Measurements from ENCODE around the gene HSPA4L. TPM values are rescaled to one million over a fixed set of nuclear protein-coding genes. Genes with fewer than 3 reads are reported as not detected.

The HSPA4L gene
- polyA plus RNA-seq, 1 experiment: 4.9 TPM

DNA sequence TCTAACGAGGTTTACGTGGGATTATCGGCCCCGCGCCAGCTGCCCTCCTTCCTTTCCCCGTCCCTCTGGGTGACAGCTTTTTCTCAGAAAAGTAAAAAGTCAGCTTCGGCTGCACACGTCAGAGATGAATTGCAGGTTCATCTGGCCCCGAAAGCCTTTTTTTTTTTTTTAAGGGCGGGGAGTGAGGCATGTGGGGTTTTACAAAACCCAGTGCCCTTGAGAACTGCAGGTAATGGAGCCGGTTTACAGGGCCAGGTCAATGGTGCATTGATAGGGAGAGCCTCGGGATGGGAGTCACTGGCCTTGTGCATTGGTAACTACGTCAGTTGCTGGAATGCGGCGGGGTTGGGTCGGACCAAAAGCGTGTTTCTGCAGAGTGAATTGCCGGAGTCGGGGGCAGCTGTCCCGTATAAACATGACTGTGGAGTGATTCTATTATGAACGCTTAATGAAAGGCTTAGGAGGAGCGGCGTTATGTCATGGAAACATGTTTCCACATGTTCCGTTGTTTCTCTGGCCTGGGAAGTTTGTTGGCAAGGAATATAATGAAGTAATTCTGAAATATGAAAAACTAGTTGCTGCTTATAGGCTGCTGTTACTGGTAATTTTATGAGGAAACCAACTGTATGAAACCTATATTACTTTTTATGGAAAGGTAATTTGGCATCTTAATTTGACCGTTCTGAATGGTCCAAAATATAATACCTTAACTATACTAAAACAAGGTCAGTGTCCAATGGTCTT lies 1.1 kb downstream of the HSPA4L start:
- CTCF ChIA-PET: interaction anchor here (0.7 kb wide), 1 partner anchor 88 kb away, joined by 3 read pairs; no protein-coding TSS in a partner anchor

DNA sequence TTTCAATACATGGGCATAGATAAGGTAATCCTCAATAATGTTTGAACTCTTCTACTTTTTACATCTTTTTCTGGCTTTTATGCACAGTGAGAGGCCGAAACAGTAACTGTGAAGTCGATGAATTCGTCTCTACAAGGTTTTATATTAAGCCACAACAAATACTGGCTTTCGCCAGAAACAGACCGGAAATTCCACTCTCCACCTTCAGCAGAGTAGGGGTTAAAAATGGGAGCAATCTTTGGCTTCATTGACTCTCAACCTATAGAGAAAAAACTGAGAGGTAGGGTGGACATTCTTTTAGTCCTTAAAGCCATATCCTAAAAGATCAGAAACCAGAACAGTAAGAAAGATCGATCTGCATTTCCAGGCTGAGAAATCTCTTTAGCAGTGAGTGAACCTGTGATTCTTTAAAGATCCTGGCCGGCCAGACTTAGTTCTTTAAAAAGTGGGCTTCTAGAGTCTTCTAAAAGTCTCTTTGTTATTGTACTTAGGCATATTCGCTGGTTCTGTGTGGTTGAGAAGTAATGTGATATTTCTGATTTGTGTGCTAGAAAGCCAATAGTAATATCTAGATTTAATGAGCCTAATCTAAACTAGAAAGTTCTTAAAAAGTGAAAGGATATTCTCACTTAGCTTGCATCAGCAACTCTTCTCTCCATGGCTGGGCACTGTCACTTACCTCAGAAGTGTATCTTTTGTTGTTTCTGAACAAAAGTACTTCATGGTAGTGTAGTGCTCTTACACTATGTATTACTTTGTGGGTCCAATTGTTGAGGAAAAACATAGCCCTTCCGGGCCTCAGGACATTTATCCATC lies 2.0 kb downstream of the HSPA4L start:
- H3K27ac ChIP-seq (ENCODE audit: low read depth, low read length): no peak overlapping the region
- DNase-seq (ENCODE audit: low read depth, low spot score): no peak
- H3K9me3 ChIP-seq (ENCODE audit: control insufficient read depth, insufficient read depth, low read length): no peaks in the 10 kb centered on the region; the same call in 1 of the 2 replicates
- ChIA-PET CTCF (no interaction called here), POLR2A (no interaction called here)
- TF ChIP-seq CTCF (IDR thresholded peaks at IDR 0.05; ENCODE audit: low read depth, low read length): no peak
- H3K27me3 ChIP-seq (ENCODE audit: control insufficient read depth, insufficient read depth, low read length): no peaks in the 10 kb centered on the region
- no peak overlapping the region; the same call in 1 of the 2 replicates for H3K4me3 ChIP-seq (ENCODE audit: low read depth, low read length)

More for the DNA sequence above, 1.1 kb downstream of the HSPA4L start:
- POLR2A ChIA-PET: no interaction called here
- peaks cover 4% of the 10 kb centered on the region for H3K27me3 ChIP-seq (ENCODE audit: control insufficient read depth, insufficient read depth, low read length)
- H3K4me3 ChIP-seq (ENCODE audit: low read depth, low read length): peak overlapping the region; percentile 87
- TF ChIP-seq CTCF (IDR thresholded peaks at IDR 0.05; ENCODE audit: low read depth, low read length): no peak
- H3K27ac ChIP-seq (ENCODE audit: low read depth, low read length): peak overlapping the region; percentile 47
- DNase-seq (ENCODE audit: low read depth, low spot score): no peak
- H3K9me3 ChIP-seq (ENCODE audit: control insufficient read depth, insufficient read depth, low read length): no peaks in the 10 kb centered on the region; the same call in 1 of the 2 replicates

- Histone ChIP-seq H3K4me3 (ENCODE audit: low read depth, low read length) (no peak overlapping the region), H3K27ac (ENCODE audit: low read depth, low read length) (no peak overlapping the region), H3K27me3 (ENCODE audit: control insufficient read depth, insufficient read depth, low read length) (no peaks in the 10 kb centered on the region), H3K9me3 (ENCODE audit: control insufficient read depth, insufficient read depth, low read length) (no peaks in the 10 kb centered on the region)
- POLR2A ChIA-PET: no interaction called here
- DNase-seq (ENCODE audit: low read depth, low spot score): no peak
- TF ChIP-seq CTCF (IDR thresholded peaks at IDR 0.05; ENCODE audit: low read depth, low read length): peak; percentile 18; the same call in 1 of the 2 replicates
- CTCF ChIA-PET: no interaction called here
These were observed 6.4 kb downstream of the HSPA4L start for GRCh38 chr4:127788517-127788916.

- no peak for DNase-seq (ENCODE audit: low read depth, low spot score)
- H3K27ac ChIP-seq (ENCODE audit: low read depth, low read length): no peak overlapping the region
- CTCF ChIA-PET: no interaction called here
- H3K27me3 ChIP-seq (ENCODE audit: control insufficient read depth, insufficient read depth, low read length): no peaks in the 10 kb centered on the region
- no peaks in the 10 kb centered on the region for H3K9me3 ChIP-seq (ENCODE audit: control insufficient read depth, insufficient read depth, low read length)
- POLR2A ChIA-PET: no interaction called here
- H3K4me3 ChIP-seq (ENCODE audit: low read depth, low read length): no peak overlapping the region
- TF ChIP-seq CTCF (IDR thresholded peaks at IDR 0.05; ENCODE audit: low read depth, low read length): no peak
These were observed 9.3 kb downstream of the HSPA4L start for GRCh38 chr4:127791391-127791790.

DNA sequence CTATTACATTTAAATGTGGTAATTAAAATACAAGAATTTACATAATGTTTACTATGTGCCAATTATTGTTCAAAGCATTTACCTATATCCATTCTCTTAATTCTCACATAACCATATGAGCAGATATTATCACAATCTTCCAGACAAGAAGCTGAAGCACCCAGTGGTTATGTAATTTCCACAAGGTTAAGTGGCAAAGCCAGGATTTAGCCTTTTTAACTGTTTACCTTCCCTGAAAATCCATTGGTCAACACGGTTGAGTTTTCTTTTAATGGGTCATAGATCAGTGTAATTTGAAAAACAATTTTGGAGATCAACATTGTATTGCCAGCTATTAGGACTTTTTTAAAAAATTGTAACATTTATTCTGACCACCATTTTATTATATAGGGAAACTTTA lies 11.4 kb downstream of the HSPA4L start:
- H3K9me3 ChIP-seq (ENCODE audit: control insufficient read depth, insufficient read depth, low read length): no peaks in the 10 kb centered on the region
- no peak overlapping the region for H3K4me3 ChIP-seq (ENCODE audit: low read depth, low read length)
- ChIA-PET CTCF (no interaction called here), POLR2A (interaction anchor here (0.6 kb wide), 1 partner anchor 11 kb away, joined by 8 read pairs; the partner anchor contains the start of gene HSPA4L)
- H3K27ac ChIP-seq (ENCODE audit: low read depth, low read length): no peak overlapping the region
- DNase-seq (ENCODE audit: low read depth, low spot score): no peak
- TF ChIP-seq CTCF (IDR thresholded peaks at IDR 0.05; ENCODE audit: low read depth, low read length): no peak
- H3K27me3 ChIP-seq (ENCODE audit: control insufficient read depth, insufficient read depth, low read length): no peaks in the 10 kb centered on the region
